GM12873 (cell line): ENCODE results near the gene DOHH.

Experiments
- TF ChIP-seq, protein P1 (sequence below): IDR thresholded peaks from 2 replicates; pipeline ENCODE4 v1.5.1; 2012; ENCODE audit warnings: low read depth, mild to moderate bottlenecking, moderate library complexity, low read length, control low read depth; ENCODE audit not compliant: insufficient read depth; ENCODE audit errors: missing control alignments

DOHH gene

DNA sequence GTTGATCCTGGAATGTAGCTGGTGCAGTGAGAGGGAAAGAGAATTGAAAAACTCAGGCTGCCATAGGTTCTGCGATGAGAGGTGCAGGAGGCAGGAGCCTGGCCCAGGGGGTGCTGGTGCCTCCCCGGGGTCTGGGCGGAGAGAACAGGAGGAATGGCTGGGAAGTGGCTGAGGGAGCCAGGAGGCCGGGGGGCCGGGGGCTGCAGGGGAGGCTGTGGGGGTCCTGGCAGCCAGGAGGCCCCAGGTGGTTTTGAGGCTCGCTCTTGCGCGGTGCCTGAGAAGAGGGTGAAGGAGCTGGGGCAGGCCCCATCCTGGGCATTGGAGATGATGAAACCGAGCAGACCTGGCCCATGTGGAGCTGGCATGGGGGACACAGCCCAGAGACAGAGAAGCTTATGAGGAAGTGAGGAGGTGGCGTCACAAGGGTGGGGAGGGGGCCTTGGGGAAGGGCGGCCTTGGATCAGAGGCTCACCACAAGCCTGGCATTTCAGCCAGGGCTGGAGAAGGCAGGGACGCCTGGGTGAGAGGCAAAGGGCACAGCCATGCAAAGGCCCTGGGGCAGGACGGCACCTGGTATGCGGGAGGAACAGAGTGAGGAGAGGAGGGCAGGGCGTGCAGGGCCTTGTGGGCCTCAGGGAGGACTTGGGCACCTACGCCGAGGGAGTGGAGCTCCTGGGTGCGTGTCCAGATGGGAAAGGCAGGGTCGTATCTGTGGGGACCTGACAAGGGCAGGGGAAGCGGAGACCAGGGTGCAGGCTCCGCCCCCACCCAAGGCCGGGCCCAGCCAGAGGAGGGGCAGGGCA, 37.2 kb upstream of the DOHH start:
- TF ChIP-seq, protein P1, sequence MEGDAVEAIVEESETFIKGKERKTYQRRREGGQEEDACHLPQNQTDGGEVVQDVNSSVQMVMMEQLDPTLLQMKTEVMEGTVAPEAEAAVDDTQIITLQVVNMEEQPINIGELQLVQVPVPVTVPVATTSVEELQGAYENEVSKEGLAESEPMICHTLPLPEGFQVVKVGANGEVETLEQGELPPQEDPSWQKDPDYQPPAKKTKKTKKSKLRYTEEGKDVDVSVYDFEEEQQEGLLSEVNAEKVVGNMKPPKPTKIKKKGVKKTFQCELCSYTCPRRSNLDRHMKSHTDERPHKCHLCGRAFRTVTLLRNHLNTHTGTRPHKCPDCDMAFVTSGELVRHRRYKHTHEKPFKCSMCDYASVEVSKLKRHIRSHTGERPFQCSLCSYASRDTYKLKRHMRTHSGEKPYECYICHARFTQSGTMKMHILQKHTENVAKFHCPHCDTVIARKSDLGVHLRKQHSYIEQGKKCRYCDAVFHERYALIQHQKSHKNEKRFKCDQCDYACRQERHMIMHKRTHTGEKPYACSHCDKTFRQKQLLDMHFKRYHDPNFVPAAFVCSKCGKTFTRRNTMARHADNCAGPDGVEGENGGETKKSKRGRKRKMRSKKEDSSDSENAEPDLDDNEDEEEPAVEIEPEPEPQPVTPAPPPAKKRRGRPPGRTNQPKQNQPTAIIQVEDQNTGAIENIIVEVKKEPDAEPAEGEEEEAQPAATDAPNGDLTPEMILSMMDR = no peak

DNA sequence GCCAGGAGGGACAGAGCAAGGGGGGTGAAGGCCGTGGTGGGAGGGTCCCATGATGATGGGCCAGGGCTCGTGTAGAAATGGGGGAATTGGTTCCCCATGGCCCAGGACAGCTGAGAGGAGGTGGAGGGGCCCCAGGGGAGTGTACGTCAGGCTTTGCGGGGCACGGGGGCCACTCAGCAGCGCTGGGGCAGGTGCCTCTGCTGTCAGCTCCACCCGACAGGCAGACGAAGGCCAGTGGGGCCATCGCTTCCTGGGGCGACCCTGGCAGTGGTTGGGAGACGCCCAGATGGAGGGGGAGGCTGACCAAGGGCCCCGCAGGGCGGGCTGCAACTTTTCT, 36.6 kb upstream of the DOHH start:
- TF ChIP-seq, protein P1 = no peak

DNA sequence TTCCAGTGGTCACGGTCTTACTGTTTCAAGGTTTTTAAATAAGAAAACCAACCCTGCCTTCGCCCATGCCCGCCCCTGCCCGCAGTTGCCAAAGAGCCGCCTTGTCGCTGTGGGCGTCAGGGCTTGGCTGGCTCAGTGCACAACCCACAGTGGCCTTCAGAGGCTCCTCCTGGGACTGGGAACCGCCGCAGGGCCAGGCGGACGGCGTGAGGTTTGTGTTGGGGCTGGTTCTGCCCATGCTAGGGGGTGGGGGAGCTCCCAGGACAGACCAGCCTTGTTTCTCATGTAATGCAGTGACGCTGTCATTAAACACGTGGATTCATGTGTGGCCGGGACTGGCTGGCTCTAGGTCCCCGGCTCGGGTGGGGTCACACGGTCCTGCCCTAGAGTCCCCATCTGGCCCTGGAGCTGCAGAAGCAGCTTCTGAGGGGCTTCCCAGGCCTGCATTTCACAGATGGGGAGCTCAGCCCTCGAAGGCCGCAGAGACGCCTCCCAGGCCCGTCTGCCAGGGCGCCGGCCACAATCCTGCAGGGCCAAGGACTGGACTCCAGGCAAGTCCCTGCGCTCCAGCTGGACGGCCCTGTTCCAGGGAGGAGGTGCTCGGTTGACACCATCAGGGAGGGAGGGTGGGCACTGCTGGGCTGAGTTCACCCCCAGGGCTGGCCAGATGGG, 36.1 kb upstream of the DOHH start:
- TF ChIP-seq, protein P1 = no peak

DNA sequence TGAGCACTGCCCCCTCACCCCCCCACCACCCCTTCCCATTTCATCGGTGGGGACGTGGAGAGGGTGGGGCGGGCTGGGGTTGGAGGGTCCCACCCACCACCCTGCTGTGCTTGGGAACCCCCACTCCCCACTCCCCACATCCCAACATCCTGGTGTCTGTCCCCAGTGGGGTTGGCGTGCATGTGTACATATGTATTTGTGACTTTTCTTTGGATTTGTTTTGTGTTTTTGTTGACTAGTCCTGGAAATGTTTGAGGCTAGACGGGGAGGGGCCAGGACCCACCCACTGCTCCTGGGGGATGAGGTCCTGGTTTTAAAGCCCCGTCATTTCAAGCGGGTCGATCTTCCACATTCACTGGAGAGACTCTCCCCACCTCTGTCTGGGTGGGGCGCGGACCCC, 35.5 kb upstream of the DOHH start:
- TF ChIP-seq, protein P1 = no peak

DNA sequence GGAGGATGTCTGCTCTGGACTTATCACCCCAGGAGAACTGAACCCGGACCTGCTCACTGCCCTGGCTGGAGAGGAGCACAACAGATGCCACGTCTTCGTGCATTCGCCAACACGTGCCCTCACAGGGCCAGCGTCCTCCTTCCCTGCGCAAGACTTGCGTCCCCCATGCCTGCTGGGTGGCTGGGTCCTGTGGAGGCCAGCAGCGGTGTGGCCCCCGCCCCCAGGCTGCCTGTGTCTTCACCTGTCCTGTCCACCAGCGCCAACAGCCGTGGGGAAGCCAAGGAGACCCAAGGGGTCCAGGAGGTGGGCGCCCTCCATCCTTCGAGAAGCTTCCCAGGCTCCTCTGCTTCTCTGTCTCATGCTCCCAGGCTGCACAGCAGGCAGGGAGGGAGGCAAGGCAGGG, 35.1 kb upstream of the DOHH start:
- TF ChIP-seq, protein P1 = no peak

DNA sequence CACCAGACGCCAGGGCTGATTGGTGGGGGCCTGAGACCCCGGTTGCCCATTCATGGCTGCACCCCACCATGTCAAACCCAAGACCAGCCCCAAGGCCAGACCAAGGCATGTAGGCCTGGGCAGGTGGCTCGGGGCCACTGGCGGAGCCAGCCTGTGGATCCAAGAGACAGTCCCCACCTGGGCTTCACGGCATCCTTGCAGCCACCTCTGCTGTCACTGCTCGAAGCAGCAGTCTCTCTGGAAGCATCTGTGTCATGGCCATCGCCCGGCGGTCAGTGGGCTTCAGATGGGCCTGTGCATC, 34.7 kb upstream of the DOHH start:
- TF ChIP-seq, protein P1 = no peak

DNA sequence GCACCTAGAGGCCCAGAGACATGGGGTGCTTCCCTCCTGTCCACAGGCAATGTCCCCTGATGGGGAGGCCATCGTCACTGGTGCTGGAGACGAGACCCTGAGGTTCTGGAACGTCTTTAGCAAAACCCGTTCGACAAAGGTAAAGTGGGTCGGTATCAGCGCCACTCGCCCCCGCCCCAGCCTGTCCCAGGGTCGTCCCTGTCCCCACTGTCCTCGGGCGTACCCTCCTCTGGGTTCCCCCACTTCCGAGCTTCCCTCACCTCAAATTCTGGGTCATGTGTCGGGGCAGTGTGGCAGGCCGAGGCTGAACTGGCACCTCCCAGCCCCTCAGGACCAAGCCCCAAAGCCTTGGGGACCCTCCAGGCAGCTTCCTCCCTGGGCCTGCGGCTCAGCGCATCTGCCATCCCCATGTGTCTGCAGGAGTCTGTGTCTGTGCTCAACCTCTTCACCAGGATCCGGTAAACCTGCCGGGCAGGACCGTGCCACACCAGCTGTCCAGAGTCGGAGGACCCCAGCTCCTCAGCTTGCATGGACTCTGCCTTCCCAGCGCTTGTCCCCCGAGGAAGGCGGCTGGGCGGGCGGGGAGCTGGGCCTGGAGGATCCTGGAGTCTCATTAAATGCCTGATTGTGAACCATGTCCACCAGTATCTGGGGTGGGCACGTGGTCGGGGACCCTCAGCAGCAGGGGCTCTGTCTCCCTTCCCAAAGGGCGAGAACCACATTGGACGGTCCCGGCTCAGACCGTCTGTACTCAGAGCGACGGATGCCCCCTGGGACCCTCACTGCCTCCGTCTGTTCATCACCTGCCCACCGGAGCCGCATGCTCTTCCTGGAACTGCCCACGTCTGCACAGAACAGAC, 34.1 kb upstream of the DOHH start:
- TF ChIP-seq, protein P1 = no peak
